Stomach (tissue), 4 donors: ENCODE data around the gene TMEM51.

Source experiments
- CTCF ChIP-seq, 7 experiments: fragments of 450-650 bp in 4 of 7; fragments of 200-600 bp in 3 of 7; sonication (generic) in 3 of 7; IDR thresholded peaks; one replicate each; pipeline ENCODE4 v1.5.1; 2016 to 2019; ENCODE audit warnings: antibody characterized with exemption in 7 of 7, control low read depth in 2 of 7, mild to moderate bottlenecking in 1 of 7
- EP300 ChIP-seq: sonication (generic); formaldehyde crosslinking; IDR thresholded peaks from one replicate; pipeline ENCODE4 v1.6.1; 2017; ENCODE audit warnings: antibody characterized with exemption
- POLR2A ChIP-seq, 4 donors: fragments of 450-650 bp; IDR thresholded peaks; one replicate each; pipeline ENCODE4 v1.6.1; 2016; ENCODE audit warnings: antibody characterized with exemption in 4 of 4, control low read depth in 2 of 4, mild to moderate bottlenecking in 1 of 4, moderate library complexity in 1 of 4
- POLR2AphosphoS5 ChIP-seq, 3 donors: sonication (generic); formaldehyde crosslinking; IDR thresholded peaks; one replicate each; pipeline ENCODE4 v1.6.1; 2016; ENCODE audit warnings: antibody characterized with exemption in 3 of 3

GRCh38 chr1:15168479-15168878, 14.9 kb downstream of the TMEM51 start:
- no peak for TF ChIP-seq CTCF (IDR thresholded peaks at IDR 0.05)
- no peak for TF ChIP-seq EP300
- peak in 1 of 3 donors; percentile 67 for TF ChIP-seq POLR2AphosphoS5 (IDR thresholded peaks at IDR 0.05)
- no peak for TF ChIP-seq POLR2A (IDR thresholded peaks at IDR 0.05)
